Kidney (tissue), 14 donors: Measurements from ENCODE around the gene PPP6R3. TPM values are rescaled to one million over a fixed set of nuclear protein-coding genes. Genes with fewer than 3 reads are reported as not detected.

Source experiments
- DNase-seq, 5 donors: peaks; one replicate each; pipeline ENCODE4 v3.0.0-alpha.2; 2013 to 2020
- FAIRE-seq: peaks from 2 replicates; lab custom pipeline; 2012; peaks lifted over from hg19 to GRCh38; lab: Jason Lieb, UNC
- H3K27ac ChIP-seq, 2 donors: one replicate each; pipeline ENCODE4 v1.7.0; 2013; ENCODE audit warnings: low read depth in 2 of 2, low read length in 2 of 2, inconsistent platforms in 1 of 2
- H3K27me3 ChIP-seq: one replicate; pipeline ENCODE4 v1.7.1; 2013; ENCODE audit warnings: low read length, inconsistent platforms; ENCODE audit not compliant: control insufficient read depth, insufficient read depth
- H3K36me3 ChIP-seq, 3 donors: one replicate each; pipeline versions ENCODE4 v1.7.0 to v1.7.1; 2013; ENCODE audit warnings: low read length in 3 of 3, control low read depth in 1 of 3, inconsistent platforms in 1 of 3; ENCODE audit not compliant: insufficient read depth in 3 of 3, control insufficient read depth in 2 of 3
- H3K4me1 ChIP-seq, 3 donors: one replicate each; pipeline versions ENCODE4 v1.7.0 to v1.7.1; 2013; ENCODE audit warnings: low read length in 3 of 3, inconsistent platforms in 1 of 3, low read depth in 1 of 3; ENCODE audit not compliant: control insufficient read depth in 2 of 3, insufficient read depth in 2 of 3
- H3K4me3 ChIP-seq, 3 donors: one replicate each; pipeline versions ENCODE4 v1.7.0 to v1.8.1; 2013; ENCODE audit warnings: low read length in 3 of 3, control low read depth in 1 of 3, inconsistent platforms in 1 of 3
- H3K9ac ChIP-seq, 3 donors: one replicate each; pipeline versions ENCODE4 v1.7.0 to v1.7.1; 2013; ENCODE audit warnings: low read length in 3 of 3, control low read depth in 1 of 3, inconsistent platforms in 1 of 3
- H3K9me3 ChIP-seq, 3 donors: one replicate each; pipeline versions ENCODE4 v1.7.0 to v1.7.1; 2013; ENCODE audit warnings: low read length in 3 of 3, control low read depth in 1 of 3, inconsistent platforms in 1 of 3; ENCODE audit not compliant: control insufficient read depth in 2 of 3, insufficient read depth in 1 of 3
- intact Hi-C: fragments of 100-400 bp; cut with DNase I; formaldehyde crosslinking; loops from one replicate; pipeline ENCODE4 v1.11.1; 2022
- polyA plus RNA-seq: library from polyadenylated mRNA; stranded (reverse); fragments of 350-450 nt; fragmentation: Illumina TruSeq; extraction: RNeasy Lipid Tissue Mini Kit (QIAGEN cat#74804); gene quantifications from one replicate; pipeline ENCODE4 v1.2.3, GENCODE V29; 2014; ENCODE audit warnings: low read depth, low replicate concordance; ENCODE audit not compliant: insufficient read depth
- total RNA-seq: library from RNA; stranded (reverse); fragmentation: NEBNext Ultra II Directional; extraction: Animal tissue kit (Norgen Biotek cat#: 25700); gene quantifications from one replicate; pipeline ENCODE4 v1.2.1, GENCODE V29; 2021
- TF ChIP-seq, protein P1 (sequence below): IDR thresholded peaks from 3 replicates; pipeline ENCODE4 v1.5.1; 2012; ENCODE audit warnings: mild to moderate bottlenecking, moderate library complexity, borderline replicate concordance; ENCODE audit not compliant: insufficient read depth; ENCODE audit errors: extremely low read depth
- donor health status: control.
- donor health status: control.
- donor health status: control.
- donor health status: control.
- donor health status: control.
- donor health status: DM: yes; HTN: yes; CAD: no.
- donor health status: Normal renal cell carcinoma (clear cell type).

The PPP6R3 gene
- total and polyA plus RNA-seq, 2 donors from 2014 or later: 30.3 to 108 TPM

DNA sequence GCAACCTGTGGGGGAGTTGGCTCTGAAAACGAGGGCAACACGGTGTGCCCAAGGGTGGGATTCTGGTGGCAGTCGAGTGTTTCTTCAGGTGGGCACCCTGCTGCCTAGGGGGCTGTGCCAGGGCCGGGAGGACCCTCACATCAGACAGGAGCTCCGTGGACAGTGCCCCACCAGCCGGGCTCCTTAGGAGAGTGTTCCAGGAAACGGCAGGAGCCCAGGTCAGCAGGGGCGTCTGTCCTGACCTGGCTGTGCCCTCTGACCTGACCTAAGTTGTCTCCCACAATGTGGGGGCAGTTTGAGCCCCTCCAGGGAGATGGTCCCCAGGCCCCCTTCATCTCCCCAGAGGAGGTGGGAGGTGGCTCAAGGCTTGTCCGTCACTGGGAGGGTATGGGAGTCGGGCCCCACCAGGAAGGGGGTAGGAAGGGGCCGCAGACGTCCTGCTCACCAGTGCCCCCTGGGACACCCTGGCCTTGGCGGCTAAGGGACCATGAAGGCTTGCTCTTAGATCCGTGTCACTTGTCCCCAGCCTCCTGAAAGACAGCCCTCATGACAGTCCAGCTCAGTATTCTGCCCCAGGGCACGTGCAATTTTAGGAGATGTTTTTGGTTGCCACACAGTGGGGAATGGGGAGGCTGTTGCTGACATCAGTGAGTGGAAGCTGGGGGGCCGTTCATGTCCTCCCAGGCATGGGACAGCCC is 191.6 kb downstream of the PPP6R3 start:
- Histone ChIP-seq H3K4me3 (no peak overlapping the region), H3K9ac (no peak overlapping the region), H3K27me3 (no peaks in the 10 kb centered on the region), H3K9me3 (peaks cover 0 to 5% (median 3%) of the 10 kb centered on the region in 3 donors), H3K4me1 (no peaks in the 10 kb centered on the region), H3K27ac (no peak overlapping the region), H3K36me3 (no peaks in the 10 kb centered on the region)
- DNase-seq (peak in 1 of 5 donors; percentile 52), FAIRE-seq (no peak)
- TF ChIP-seq, protein P1, sequence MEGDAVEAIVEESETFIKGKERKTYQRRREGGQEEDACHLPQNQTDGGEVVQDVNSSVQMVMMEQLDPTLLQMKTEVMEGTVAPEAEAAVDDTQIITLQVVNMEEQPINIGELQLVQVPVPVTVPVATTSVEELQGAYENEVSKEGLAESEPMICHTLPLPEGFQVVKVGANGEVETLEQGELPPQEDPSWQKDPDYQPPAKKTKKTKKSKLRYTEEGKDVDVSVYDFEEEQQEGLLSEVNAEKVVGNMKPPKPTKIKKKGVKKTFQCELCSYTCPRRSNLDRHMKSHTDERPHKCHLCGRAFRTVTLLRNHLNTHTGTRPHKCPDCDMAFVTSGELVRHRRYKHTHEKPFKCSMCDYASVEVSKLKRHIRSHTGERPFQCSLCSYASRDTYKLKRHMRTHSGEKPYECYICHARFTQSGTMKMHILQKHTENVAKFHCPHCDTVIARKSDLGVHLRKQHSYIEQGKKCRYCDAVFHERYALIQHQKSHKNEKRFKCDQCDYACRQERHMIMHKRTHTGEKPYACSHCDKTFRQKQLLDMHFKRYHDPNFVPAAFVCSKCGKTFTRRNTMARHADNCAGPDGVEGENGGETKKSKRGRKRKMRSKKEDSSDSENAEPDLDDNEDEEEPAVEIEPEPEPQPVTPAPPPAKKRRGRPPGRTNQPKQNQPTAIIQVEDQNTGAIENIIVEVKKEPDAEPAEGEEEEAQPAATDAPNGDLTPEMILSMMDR: no peak
- intact Hi-C loops: no loop called here

DNA sequence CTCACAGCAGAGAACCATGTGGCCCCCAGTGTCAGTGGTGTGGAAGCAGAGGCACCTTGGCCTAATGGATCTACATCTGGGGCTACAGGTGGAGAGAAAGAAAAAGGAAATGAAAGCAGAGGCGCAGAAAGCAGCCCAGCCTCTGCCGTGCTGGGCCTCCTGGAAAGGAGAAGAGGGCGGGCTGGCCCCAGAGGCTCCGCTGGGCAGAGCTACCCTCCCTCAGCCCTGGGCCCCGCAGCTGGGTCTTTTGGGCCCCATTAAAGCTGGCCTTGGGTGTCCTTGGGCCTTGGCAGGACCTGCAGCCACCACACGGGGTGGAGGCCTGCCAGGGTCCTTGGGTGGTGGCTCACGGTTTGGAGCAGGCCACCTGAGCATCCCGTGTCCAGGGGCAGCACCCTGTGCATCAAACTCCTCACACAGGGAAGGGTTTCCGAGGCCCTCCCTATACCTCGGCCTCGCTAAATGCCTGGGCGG is 192.2 kb downstream of the PPP6R3 start:
- Histone ChIP-seq H3K36me3 (no peaks in the 10 kb centered on the region), H3K9ac (no peak overlapping the region), H3K27me3 (no peaks in the 10 kb centered on the region), H3K4me1 (no peaks in the 10 kb centered on the region), H3K4me3 (no peak overlapping the region), H3K27ac (no peak overlapping the region), H3K9me3 (peaks cover 0 to 3% (median 0%) of the 10 kb centered on the region in 3 donors)
- TF ChIP-seq, protein P1: no peak
- intact Hi-C loops: no loop called here
- peak in 1 of 5 donors; percentile 42 for DNase-seq
- no peak for FAIRE-seq

DNA sequence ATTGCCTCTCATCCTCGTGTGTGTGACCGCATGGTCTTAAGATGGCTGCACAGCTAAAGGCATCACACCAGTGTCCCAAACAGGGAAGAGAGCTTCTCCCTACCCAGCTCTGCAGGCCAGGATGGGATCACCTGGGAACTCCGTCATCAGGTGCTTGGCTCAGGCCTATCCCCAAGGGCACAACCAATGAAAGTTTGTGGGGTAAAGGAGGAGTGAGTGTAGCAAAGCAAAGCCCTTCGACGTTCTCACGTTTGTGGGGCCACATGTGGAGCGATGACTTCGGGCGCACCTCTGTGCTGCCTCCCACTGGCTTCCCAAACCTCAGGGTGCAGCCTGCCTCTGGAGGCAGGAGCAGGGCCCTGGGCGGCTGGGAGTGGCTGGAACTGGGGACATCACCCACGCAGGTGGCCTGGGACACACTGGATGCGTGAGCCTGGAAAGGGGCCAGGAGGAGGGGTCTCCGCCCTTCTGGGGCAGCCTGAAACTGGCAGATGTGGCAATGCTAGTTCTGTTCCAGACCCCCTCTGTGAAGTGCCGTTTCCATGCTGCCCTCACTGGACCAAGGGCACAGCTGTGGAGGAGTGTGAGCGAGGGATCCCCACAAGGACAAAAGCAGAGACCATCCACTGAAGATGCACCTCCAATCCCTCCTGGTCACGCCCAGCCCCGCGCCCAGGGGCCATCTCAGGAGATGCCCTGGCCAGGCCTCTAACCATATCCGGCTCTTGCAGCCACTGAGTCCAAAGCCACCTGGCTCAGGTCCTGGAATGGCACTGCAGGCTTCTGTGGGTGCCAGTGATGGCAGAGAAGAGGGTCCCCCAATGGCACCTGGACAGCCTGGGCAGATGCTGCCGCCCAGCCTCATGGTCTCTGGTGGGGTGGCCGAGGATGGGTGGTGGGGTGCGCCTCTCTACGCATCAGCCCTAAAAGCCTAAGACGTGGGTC is 193.2 kb downstream of the PPP6R3 start:
- H3K36me3 ChIP-seq: no peaks in the 10 kb centered on the region
- H3K27me3 ChIP-seq: no peaks in the 10 kb centered on the region
- H3K27ac ChIP-seq: no peak overlapping the region
- no peak overlapping the region for H3K4me3 ChIP-seq
- no peaks in the 10 kb centered on the region for H3K4me1 ChIP-seq
- TF ChIP-seq, protein P1: no peak
- intact Hi-C loops: no loop called here
- peak in 1 of 5 donors; percentile 54 for DNase-seq
- H3K9me3 ChIP-seq: peaks cover 0 to 3% (median 0%) of the 10 kb centered on the region in 3 donors
- FAIRE-seq: no peak
- no peak overlapping the region for H3K9ac ChIP-seq
